ENCODE data around the gene POC1A.

The POC1A gene

DNA sequence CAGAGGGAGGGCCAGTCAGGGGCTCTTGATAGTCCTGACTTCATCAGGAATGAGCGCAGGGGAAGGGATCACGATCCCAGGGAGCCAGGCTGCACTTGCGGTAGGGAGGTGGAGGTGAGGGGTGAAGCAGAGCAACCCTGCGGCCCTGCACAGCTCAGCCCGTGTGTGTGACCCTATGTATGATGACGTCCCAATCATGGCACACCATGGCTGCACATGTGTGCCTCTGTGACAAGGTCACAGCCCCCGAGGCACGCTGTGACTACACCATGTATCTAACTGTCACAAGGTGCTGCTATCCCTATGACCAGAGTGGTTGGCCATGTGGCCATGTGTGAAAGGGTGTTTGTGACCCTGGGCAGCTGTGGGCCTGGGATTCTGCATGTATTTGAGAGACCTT, 30.5 kb upstream of the POC1A start:
- no peak for TF ChIP-seq EZH2phosphoT487 (IDR thresholded peaks at IDR 0.05; ENCODE audit: borderline replicate concordance, low read length)
- TF ChIP-seq, protein P1, sequence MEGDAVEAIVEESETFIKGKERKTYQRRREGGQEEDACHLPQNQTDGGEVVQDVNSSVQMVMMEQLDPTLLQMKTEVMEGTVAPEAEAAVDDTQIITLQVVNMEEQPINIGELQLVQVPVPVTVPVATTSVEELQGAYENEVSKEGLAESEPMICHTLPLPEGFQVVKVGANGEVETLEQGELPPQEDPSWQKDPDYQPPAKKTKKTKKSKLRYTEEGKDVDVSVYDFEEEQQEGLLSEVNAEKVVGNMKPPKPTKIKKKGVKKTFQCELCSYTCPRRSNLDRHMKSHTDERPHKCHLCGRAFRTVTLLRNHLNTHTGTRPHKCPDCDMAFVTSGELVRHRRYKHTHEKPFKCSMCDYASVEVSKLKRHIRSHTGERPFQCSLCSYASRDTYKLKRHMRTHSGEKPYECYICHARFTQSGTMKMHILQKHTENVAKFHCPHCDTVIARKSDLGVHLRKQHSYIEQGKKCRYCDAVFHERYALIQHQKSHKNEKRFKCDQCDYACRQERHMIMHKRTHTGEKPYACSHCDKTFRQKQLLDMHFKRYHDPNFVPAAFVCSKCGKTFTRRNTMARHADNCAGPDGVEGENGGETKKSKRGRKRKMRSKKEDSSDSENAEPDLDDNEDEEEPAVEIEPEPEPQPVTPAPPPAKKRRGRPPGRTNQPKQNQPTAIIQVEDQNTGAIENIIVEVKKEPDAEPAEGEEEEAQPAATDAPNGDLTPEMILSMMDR (IDR thresholded peaks at IDR 0.05; ENCODE audit: low read depth, low read length, poor library complexity, severe bottlenecking) = no peak
- Histone ChIP-seq H3K4me1 (ENCODE audit: control insufficient read depth, low read length) (peaks cover 3% of the 10 kb centered on the region; the same call in 1 of the 2 replicates), H3K27me3 (ENCODE audit: control insufficient read depth, low read length) (no peaks in the 10 kb centered on the region)

GRCh38 chr3:52183786-52184445, 29.7 kb upstream of the POC1A start:
- Histone ChIP-seq H3K9me3 (ENCODE audit: control insufficient read depth, insufficient read depth, low read length) (no peaks in the 10 kb centered on the region), H3K79me2 (ENCODE audit: control insufficient read depth, low read length) (no peaks in the 10 kb centered on the region), H3K4me2 (ENCODE audit: low read length) (no peak overlapping the region), H4K20me1 (ENCODE audit: control insufficient read depth, insufficient read depth, low read depth, low read length) (no peaks in the 10 kb centered on the region), H3K4me1 (ENCODE audit: control insufficient read depth, low read length) (peaks cover 3% of the 10 kb centered on the region; the same call in 1 of the 2 replicates), H3K27ac (ENCODE audit: low read depth, low read length) (no peak overlapping the region), H3K9me2 (replicated peaks; ENCODE audit: control insufficient read depth, low read length) (no peaks in the 10 kb centered on the region), H3K36me3 (ENCODE audit: control insufficient read depth, low read length) (no peaks in the 10 kb centered on the region), H3K4me3 (ENCODE audit: low read length) (no peak overlapping the region), H3K27me3 (ENCODE audit: control insufficient read depth, low read length) (no peaks in the 10 kb centered on the region), H3F3A (ENCODE audit: control insufficient read depth, insufficient read depth) (no peaks in the 10 kb centered on the region)
- TF ChIP-seq, protein P1 (IDR thresholded peaks at IDR 0.05; ENCODE audit: low read depth, low read length, poor library complexity, severe bottlenecking) = no peak
- no peak for TF ChIP-seq EZH2phosphoT487 (IDR thresholded peaks at IDR 0.05; ENCODE audit: borderline replicate concordance, low read length)

More for the DNA sequence above, 30.5 kb upstream of the POC1A start:
- H3K9me3 ChIP-seq (ENCODE audit: control insufficient read depth, insufficient read depth, low read length) = no peaks in the 10 kb centered on the region
- no peaks in the 10 kb centered on the region for H3K79me2 ChIP-seq (ENCODE audit: control insufficient read depth, low read length)
- H4K20me1 ChIP-seq (ENCODE audit: control insufficient read depth, insufficient read depth, low read depth, low read length) = no peaks in the 10 kb centered on the region
- H3K4me3 ChIP-seq (ENCODE audit: low read length) = no peak overlapping the region
- H3K36me3 ChIP-seq (ENCODE audit: control insufficient read depth, low read length) = no peaks in the 10 kb centered on the region
- H3K4me2 ChIP-seq (ENCODE audit: low read length) = no peak overlapping the region
- no peak overlapping the region for H3K27ac ChIP-seq (ENCODE audit: low read depth, low read length)
- no peaks in the 10 kb centered on the region for H3F3A ChIP-seq (ENCODE audit: control insufficient read depth, insufficient read depth)
- no peaks in the 10 kb centered on the region for H3K9me2 ChIP-seq (replicated peaks; ENCODE audit: control insufficient read depth, low read length)

DNA sequence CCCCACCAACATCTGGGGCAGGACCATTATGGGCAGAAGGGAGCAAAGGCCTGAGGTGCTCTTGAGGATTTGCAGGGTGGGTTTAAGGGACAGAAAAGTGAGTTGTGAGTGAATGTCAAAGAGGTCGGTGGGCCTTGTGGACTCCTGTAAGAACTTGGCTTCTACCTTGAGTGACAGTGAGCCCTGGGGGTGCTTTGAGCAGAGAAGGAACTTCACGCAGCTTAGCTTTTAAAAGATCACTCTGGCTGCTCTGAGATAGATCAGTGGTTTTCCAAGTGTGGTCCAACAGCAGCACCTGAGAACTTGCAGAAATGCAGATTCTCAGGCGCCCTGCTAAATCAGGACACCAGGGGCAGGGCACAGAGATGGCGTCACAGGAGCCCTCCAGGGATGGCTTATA, 28.5 kb upstream of the POC1A start:
- Histone ChIP-seq H4K20me1 (ENCODE audit: control insufficient read depth, insufficient read depth, low read depth, low read length) (no peaks in the 10 kb centered on the region), H3K4me2 (ENCODE audit: low read length) (no peak overlapping the region), H3K9me2 (replicated peaks; ENCODE audit: control insufficient read depth, low read length) (no peaks in the 10 kb centered on the region), H3K36me3 (ENCODE audit: control insufficient read depth, low read length) (no peaks in the 10 kb centered on the region), H3K4me3 (ENCODE audit: low read length) (no peak overlapping the region), H3K79me2 (ENCODE audit: control insufficient read depth, low read length) (no peaks in the 10 kb centered on the region), H3K4me1 (ENCODE audit: control insufficient read depth, low read length) (peaks cover 3% of the 10 kb centered on the region; the same call in 1 of the 2 replicates), H3K27me3 (ENCODE audit: control insufficient read depth, low read length) (no peaks in the 10 kb centered on the region), H3K9me3 (ENCODE audit: control insufficient read depth, insufficient read depth, low read length) (no peaks in the 10 kb centered on the region), H3K27ac (ENCODE audit: low read depth, low read length) (no peak overlapping the region), H3F3A (ENCODE audit: control insufficient read depth, insufficient read depth) (no peaks in the 10 kb centered on the region)
- no peak for TF ChIP-seq EZH2phosphoT487 (IDR thresholded peaks at IDR 0.05; ENCODE audit: borderline replicate concordance, low read length)
- TF ChIP-seq, protein P1 (IDR thresholded peaks at IDR 0.05; ENCODE audit: low read depth, low read length, poor library complexity, severe bottlenecking) = no peak
